Kidney glomerular epithelial cell (primary cell): ENCODE data around the gene ALKBH5.
"Not testable (repeated sequence)": the region's sequence is repeated elsewhere in the genome, so short reads cannot be mapped to it uniquely, and the experiment has no call there.

ENCODE experiments used
- DNase-seq: peaks from one replicate; lab custom pipeline; 2025; lab: John Stamatoyannopoulos, UW

The ALKBH5 gene

GRCh38 chr17:18185832-18186626 lies 2.4 kb downstream of the ALKBH5 start:
- no peak for DNase-seq

GRCh38 chr17:18186627-18186982 lies 3.0 kb downstream of the ALKBH5 start:
- DNase-seq = no peak

- DNase-seq = no peak
Observed at GRCh38 chr17:18187226-18187625, 3.6 kb downstream of the ALKBH5 start.

GRCh38 chr17:18187821-18188761 lies 4.5 kb downstream of the ALKBH5 start:
- DNase-seq = peak; percentile 78

- no peak for DNase-seq
Observed at GRCh38 chr17:18190628-18191235, 7.1 kb downstream of the ALKBH5 start.

- DNase-seq = no peak
Observed at GRCh38 chr17:18191236-18191667, 7.6 kb downstream of the ALKBH5 start.

GRCh38 chr17:18191967-18192366 lies 8.3 kb downstream of the ALKBH5 start:
- no peak for DNase-seq

- no peak for DNase-seq
Observed at GRCh38 chr17:18194394-18194793, 10.8 kb downstream of the ALKBH5 start.

GRCh38 chr17:18194804-18195203 lies 11.2 kb downstream of the ALKBH5 start:
- DNase-seq = no peak

GRCh38 chr17:18195246-18195645 lies 11.6 kb downstream of the ALKBH5 start:
- DNase-seq = no peak

GRCh38 chr17:18197535-18198194 lies 14.0 kb downstream of the ALKBH5 start:
- DNase-seq = no peak

- no peak for DNase-seq
Observed at GRCh38 chr17:18198530-18198929, 14.9 kb downstream of the ALKBH5 start.

GRCh38 chr17:18201108-18201507 lies 17.5 kb downstream of the ALKBH5 start:
- DNase-seq = no peak

GRCh38 chr17:18203308-18203707 lies 19.7 kb downstream of the ALKBH5 start:
- DNase-seq = no peak

- no peak for DNase-seq
Observed at GRCh38 chr17:18205861-18206260, 22.2 kb downstream of the ALKBH5 start.

- no peak for DNase-seq
Observed at GRCh38 chr17:18206962-18207361, 23.3 kb downstream of the ALKBH5 start.

- no peak for DNase-seq
Observed at GRCh38 chr17:18208092-18208491, 24.5 kb downstream of the ALKBH5 start.

GRCh38 chr17:18213666-18214270 lies 30.1 kb downstream of the ALKBH5 start:
- DNase-seq = no peak

GRCh38 chr17:18216906-18217305 lies 33.3 kb downstream of the ALKBH5 start:
- not testable (repeated sequence) for DNase-seq

GRCh38 chr17:18217412-18218015 lies 33.9 kb downstream of the ALKBH5 start:
- peak; percentile 50 for DNase-seq

GRCh38 chr17:18218756-18219415 lies 35.3 kb downstream of the ALKBH5 start:
- DNase-seq = no peak
